ENCODE measurements around the gene KLHDC3. TPM values are rescaled to one million over a fixed set of nuclear protein-coding genes. Genes with fewer than 3 reads are reported as not detected.

The KLHDC3 gene
- total RNA-seq, 1 donor from 2014 or later, result 67.4 TPM

GRCh38 chr6:42967228-42967627 is 46.8 kb upstream of the KLHDC3 start:
- Histone ChIP-seq H4K20me1 (ENCODE audit: insufficient read depth, low read length) (peaks cover 3% of the 10 kb centered on the region), H3K4me2 (ENCODE audit: low read length) (no peak overlapping the region), H3K4me3 (ENCODE audit: insufficient read depth, low read depth, low read length) (no peak overlapping the region), H3K9me3 (ENCODE audit: insufficient read depth, low read depth, low read length) (no peaks in the 10 kb centered on the region), H3K27me3 (ENCODE audit: insufficient read depth, low read length) (no peaks in the 10 kb centered on the region), H3K79me2 (ENCODE audit: insufficient read depth, low read length) (no peaks in the 10 kb centered on the region), H3K4me1 (ENCODE audit: insufficient read depth, low read length) (peaks cover 6% of the 10 kb centered on the region), H2AFZ (ENCODE audit: low read depth, low read length) (no peak overlapping the region), H3K27ac (ENCODE audit: low read depth, low read length) (no peak overlapping the region), H3K36me3 (ENCODE audit: insufficient read depth, low read length) (no peaks in the 10 kb centered on the region), H3K9ac (ENCODE audit: low read length) (no peak overlapping the region)
- no peak for FAIRE-seq
- no peak for DNase-seq (ENCODE audit: low read depth)
- no peak for TF ChIP-seq EZH2 (IDR thresholded peaks at IDR 0.05; ENCODE audit: insufficient read depth, low read length)
- no peak for TF ChIP-seq CTCF (IDR thresholded peaks at IDR 0.05; ENCODE audit: insufficient read depth, low read depth, low read length)
- H3K4me3 Mint-ChIP-seq (ENCODE audit: unreplicated experiment), result no peak overlapping the region
- H3K27ac Mint-ChIP-seq (ENCODE audit: unreplicated experiment), result no peak overlapping the region
- peaks cover 15% of the 10 kb centered on the region for H3K36me3 Mint-ChIP-seq (ENCODE audit: low read depth, unreplicated experiment)
- H3K9me3 Mint-ChIP-seq (ENCODE audit: unreplicated experiment), result no peaks in the 10 kb centered on the region
- H3K4me1 Mint-ChIP-seq (ENCODE audit: low read depth, unreplicated experiment), result peaks cover 11% of the 10 kb centered on the region
- H3K27me3 Mint-ChIP-seq (ENCODE audit: low read depth, unreplicated experiment), result peaks cover 3% of the 10 kb centered on the region

- no peaks in the 10 kb centered on the region for H3K27me3 ChIP-seq (ENCODE audit: insufficient read depth, low read length)
- H3K27ac ChIP-seq (ENCODE audit: low read depth, low read length), result no peak overlapping the region
- H3K4me3 ChIP-seq (ENCODE audit: insufficient read depth, low read depth, low read length), result no peak overlapping the region
- H3K9ac ChIP-seq (ENCODE audit: low read length), result no peak overlapping the region
- Mint-ChIP-seq H3K27ac (ENCODE audit: unreplicated experiment) (no peak overlapping the region), H3K9me3 (ENCODE audit: unreplicated experiment) (no peaks in the 10 kb centered on the region), H3K36me3 (ENCODE audit: low read depth, unreplicated experiment) (peaks cover 15% of the 10 kb centered on the region), H3K4me1 (ENCODE audit: low read depth, unreplicated experiment) (peaks cover 11% of the 10 kb centered on the region), H3K4me3 (ENCODE audit: unreplicated experiment) (no peak overlapping the region), H3K27me3 (ENCODE audit: low read depth, unreplicated experiment) (no peaks in the 10 kb centered on the region)
- H3K4me1 ChIP-seq (ENCODE audit: insufficient read depth, low read length), result peaks cover 6% of the 10 kb centered on the region
- no peak for DNase-seq (ENCODE audit: low read depth)
- TF ChIP-seq EZH2 (IDR thresholded peaks at IDR 0.05; ENCODE audit: insufficient read depth, low read length) (no peak), CTCF (IDR thresholded peaks at IDR 0.05; ENCODE audit: insufficient read depth, low read depth, low read length) (no peak)
- no peaks in the 10 kb centered on the region for H3K9me3 ChIP-seq (ENCODE audit: insufficient read depth, low read depth, low read length)
- H4K20me1 ChIP-seq (ENCODE audit: insufficient read depth, low read length), result peaks cover 3% of the 10 kb centered on the region
- no peak overlapping the region for H3K4me2 ChIP-seq (ENCODE audit: low read length)
- no peaks in the 10 kb centered on the region for H3K79me2 ChIP-seq (ENCODE audit: insufficient read depth, low read length)
- no peak overlapping the region for H2AFZ ChIP-seq (ENCODE audit: low read depth, low read length)
- no peak for FAIRE-seq
- no peaks in the 10 kb centered on the region for H3K36me3 ChIP-seq (ENCODE audit: insufficient read depth, low read length)
These were observed 45.8 kb upstream of the KLHDC3 start for GRCh38 chr6:42968126-42968701.

- no peaks in the 10 kb centered on the region for H3K27me3 ChIP-seq (ENCODE audit: insufficient read depth, low read length)
- H3K27me3 Mint-ChIP-seq (ENCODE audit: low read depth, unreplicated experiment), result no peaks in the 10 kb centered on the region
- H3K4me2 ChIP-seq (ENCODE audit: low read length), result no peak overlapping the region
- H3K79me2 ChIP-seq (ENCODE audit: insufficient read depth, low read length), result no peaks in the 10 kb centered on the region
- H3K4me3 ChIP-seq (ENCODE audit: insufficient read depth, low read depth, low read length), result no peak overlapping the region
- TF ChIP-seq CTCF (IDR thresholded peaks at IDR 0.05; ENCODE audit: insufficient read depth, low read depth, low read length) (no peak), EZH2 (IDR thresholded peaks at IDR 0.05; ENCODE audit: insufficient read depth, low read length) (no peak)
- DNase-seq (ENCODE audit: low read depth) (no peak), FAIRE-seq (no peak)
- H3K9ac ChIP-seq (ENCODE audit: low read length), result no peak overlapping the region
- H2AFZ ChIP-seq (ENCODE audit: low read depth, low read length), result no peak overlapping the region
- H3K4me3 Mint-ChIP-seq (ENCODE audit: unreplicated experiment), result no peak overlapping the region
- H3K36me3 ChIP-seq (ENCODE audit: insufficient read depth, low read length), result no peaks in the 10 kb centered on the region
- peaks cover 16% of the 10 kb centered on the region for H3K36me3 Mint-ChIP-seq (ENCODE audit: low read depth, unreplicated experiment)
- no peaks in the 10 kb centered on the region for H3K9me3 ChIP-seq (ENCODE audit: insufficient read depth, low read depth, low read length)
- peaks cover 3% of the 10 kb centered on the region for H4K20me1 ChIP-seq (ENCODE audit: insufficient read depth, low read length)
- H3K27ac ChIP-seq (ENCODE audit: low read depth, low read length), result no peak overlapping the region
- peaks cover 11% of the 10 kb centered on the region for H3K4me1 Mint-ChIP-seq (ENCODE audit: low read depth, unreplicated experiment)
- H3K9me3 Mint-ChIP-seq (ENCODE audit: unreplicated experiment), result no peaks in the 10 kb centered on the region
- peaks cover 6% of the 10 kb centered on the region for H3K4me1 ChIP-seq (ENCODE audit: insufficient read depth, low read length)
- H3K27ac Mint-ChIP-seq (ENCODE audit: unreplicated experiment), result no peak overlapping the region
These were observed 45.3 kb upstream of the KLHDC3 start for GRCh38 chr6:42968783-42969182.

Data from astrocyte (in vitro differentiated cells and primary cell).